HG03457 (cell line): ENCODE measurements around the gene AFAP1.

Experiments
- ATAC-seq: cut with Tn5 transposase; IDR thresholded peaks from one replicate; pipeline ENCODE4 v1.9.1; 2021; ENCODE audit warnings: moderate number of reproducible peaks; ENCODE audit not compliant: unreplicated experiment

The AFAP1 gene

GRCh38 chr4:7733801-7734650 is 205.6 kb downstream of the AFAP1 start:
- no peak for ATAC-seq

- no peak for ATAC-seq
These were observed 206.5 kb downstream of the AFAP1 start for GRCh38 chr4:7733201-7733600.

DNA sequence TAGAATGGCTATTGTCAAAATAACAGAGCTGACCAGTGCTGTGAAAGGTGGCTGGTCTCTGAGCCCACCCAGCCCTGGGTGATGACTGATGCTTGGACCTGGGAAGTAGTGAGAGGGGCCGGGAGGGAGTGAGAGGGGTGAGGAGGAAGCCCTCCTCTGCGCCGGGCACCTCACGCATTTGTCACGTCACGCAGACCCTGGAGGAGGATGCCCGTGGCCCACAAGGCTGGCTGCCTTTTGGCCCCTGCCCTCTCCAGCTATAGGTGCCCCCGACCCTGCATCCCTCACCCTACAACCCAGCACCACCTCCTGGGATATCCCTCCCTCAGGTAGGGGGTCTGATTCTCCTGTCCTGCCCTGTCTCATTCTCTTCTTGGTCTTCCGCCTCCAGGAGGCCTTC is 207.4 kb downstream of the AFAP1 start:
- ATAC-seq = no peak

GRCh38 chr4:7731437-7731836 is 208.2 kb downstream of the AFAP1 start:
- ATAC-seq = no peak

DNA sequence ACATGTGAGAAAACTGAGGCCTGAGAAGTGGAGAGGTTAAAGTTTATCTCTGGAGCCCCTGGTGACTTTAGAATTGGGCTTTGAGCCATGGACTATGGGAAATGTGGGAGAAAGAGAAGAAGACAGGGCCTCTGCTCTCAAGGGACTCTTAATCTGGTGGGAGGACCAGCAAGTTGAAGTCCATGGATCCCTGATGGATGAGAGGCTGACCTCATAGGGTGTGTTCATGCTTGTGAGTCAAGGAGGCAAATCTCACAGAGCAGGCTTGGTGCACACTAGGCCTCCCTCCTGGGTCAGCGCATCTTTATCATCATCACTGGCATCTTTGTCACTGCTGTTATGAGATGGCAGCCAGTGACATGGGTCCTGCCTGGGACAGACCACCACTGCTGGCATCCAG is 211.9 kb downstream of the AFAP1 start:
- ATAC-seq = no peak

DNA sequence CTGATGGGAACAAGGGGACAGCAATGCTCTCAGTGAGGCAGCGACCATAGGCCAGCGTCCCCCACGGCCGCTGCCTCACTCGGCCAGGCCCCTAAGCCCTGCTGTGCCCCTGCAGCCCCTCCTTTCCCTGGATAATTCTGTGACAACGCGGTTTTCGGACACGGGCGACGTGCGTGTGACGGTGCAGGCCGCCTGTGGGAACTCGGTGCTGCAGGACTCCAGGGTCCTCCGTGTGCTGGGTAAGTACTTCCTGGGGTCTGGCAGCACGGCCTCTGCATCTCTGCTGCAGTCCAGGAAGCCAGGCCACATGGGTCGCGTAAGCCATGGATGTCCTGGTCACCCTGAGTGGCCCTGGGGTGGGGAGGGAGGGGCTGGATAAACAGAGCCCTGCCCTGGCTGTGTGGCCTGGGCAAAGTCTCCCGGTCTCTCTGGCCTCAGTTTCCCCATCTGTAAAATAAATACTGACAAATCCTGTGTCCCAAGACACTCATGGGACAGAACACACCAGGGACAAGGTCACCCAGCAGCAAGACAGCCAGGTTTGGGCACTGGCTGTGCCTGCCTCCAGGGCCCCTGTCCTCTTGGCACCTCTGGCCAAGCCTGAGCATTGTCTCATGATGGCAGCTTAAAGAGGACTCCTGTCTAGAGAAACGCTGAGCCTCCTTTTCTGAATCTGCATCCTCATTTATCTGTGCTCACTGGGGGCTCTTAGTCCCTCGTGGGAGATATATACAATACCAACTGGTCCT is 212.8 kb downstream of the AFAP1 start:
- no peak for ATAC-seq

DNA sequence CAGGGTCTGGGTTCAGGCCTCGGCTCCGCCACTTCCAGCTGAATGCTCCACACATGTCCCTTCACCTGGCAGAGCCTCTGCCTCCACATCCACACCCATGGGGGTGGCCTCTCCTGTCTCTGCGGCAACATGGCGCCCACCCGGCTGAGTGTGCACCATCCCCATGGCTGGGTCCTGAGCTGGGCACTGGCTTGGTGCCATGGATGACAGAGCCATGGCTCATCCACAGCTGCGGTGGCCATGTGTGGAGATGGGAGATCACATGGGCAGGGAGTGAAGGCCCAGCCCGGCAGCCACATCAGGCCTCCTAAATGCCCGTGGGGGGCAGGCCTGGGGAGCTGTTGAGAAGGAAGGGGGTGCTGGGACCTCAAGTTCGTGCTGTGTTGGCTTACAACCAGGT is 213.7 kb downstream of the AFAP1 start:
- ATAC-seq = no peak

DNA sequence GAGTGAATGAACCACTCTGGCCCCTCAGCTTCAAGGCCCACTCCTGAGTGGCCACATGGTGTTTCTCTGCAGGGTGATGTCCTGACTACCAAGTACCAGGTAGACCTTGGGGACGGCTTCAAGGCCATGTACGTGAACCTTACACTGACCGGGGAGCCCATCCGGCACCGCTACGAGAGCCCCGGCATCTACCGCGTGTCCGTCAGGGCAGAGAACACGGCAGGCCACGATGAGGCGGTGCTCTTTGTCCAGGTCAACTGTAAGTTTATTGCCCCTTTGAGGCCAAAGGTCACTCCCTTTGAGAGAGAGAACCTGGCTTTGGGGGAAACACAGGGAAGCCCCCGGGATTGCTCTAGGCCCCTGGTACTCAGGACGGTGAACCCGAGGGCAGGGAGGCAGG is 216.0 kb downstream of the AFAP1 start:
- ATAC-seq = no peak

GRCh38 chr4:7722766-7723387 is 216.8 kb downstream of the AFAP1 start:
- ATAC-seq = no peak

DNA sequence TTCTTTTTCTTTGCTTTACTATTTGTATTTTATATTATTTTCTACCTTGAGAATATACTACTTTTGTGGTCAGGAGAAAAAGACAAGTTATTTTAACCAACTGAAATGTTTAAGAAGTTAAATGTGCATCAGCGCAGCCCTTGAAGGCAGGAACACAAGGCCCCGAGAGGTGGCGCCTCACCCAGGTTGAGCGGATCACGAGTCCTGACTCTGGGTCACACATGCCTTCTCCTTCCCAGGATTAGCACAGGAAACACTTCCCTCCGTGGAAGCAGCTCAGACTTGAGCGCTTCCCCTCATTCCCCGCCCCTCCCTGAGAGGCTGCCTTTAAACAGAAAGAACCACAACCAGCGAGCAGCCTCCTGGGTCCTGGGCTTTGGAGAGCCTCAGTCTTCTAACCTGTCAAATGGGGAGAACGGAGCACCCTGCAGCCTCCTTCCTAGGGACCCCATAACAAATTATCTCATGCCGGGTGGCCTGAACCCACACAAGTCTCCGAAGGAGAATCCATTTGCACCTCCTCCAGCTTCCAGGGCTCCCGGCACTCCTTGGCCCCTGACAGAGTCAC is 217.6 kb downstream of the AFAP1 start:
- no peak for ATAC-seq

DNA sequence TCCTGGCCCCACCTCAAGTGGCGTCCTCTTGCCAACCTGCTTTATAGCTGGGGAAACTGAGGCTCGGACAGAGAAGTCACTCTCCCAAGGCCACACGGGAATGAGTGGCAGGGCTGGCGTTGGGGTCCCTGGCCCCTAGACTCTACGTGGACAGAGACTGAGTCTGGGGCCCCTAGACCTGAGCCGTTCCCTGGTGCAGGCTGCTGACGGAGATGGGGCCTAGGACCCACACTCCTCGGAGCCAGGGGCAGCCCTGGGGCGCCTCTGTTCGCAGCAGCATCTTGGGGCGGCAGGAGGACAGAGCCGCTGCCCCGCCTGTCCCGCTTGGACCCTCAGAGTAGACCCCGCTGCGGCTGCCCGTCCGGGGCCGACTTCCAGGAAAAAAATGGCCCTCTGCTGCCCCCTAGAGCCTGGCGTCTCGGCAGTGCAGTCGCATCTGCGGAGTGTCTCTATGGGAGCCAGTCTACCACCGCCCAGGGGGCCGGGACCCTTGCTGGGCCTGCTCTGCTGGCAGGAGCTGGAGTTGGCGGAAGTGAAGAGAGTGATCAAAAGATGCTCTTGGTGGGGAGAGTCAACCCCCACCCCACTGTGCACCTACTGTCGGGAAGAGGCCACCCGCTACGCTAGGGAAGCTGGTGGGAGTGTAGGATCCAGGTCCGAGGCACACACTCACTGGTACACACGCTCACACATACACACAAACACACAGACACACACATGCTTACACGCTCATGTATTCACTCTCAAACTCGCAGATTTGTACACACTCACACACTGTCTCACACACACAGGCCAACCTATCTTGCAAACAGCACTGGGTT is 220.1 kb downstream of the AFAP1 start:
- ATAC-seq = no peak

DNA sequence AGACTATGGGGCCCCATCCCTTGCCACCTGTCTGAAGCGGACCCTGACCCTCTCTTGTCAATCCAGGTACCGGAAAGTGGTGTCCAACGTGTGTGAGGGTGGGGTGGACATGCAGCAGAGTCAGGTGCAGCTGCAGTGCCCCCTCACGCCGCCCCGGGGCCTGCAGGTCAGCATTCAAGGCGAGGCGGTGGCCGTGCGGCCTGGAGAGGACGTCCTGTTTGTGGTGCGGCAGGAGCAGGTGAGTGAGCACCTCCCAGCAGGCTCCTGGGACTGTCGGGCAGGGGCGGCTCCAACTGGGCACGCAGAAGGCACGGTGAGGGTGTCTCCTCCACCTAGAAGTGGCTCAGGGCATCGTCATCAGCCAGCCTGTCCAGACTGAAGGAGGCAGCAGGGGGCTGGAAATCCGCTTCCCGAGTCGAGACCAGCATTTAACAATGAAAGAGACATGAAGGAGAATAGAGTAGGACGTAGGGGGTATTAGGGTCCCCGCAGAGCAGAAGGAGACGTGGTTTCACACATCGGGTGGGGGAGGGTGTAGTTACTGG is 221.6 kb downstream of the AFAP1 start:
- ATAC-seq = no peak

DNA sequence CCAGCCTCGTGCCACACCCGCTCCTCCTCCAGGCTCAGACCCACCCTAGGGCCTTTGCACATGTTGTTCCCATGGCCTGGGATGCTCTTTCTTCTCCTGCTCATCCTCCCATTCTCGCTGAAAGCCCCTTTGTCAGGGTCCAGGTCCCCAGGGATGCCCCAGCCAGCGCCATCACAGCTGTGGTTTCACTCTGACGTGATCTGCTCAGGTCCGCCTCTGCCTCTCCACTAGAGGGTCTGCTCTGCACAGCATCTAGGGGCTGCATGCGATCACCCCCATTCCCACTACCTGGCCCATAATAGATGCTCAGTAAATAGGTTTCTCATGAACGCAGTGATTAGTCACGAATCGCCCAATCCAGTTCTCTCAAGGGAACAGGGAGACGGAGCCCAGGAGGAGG is 222.5 kb downstream of the AFAP1 start:
- no peak for ATAC-seq

DNA sequence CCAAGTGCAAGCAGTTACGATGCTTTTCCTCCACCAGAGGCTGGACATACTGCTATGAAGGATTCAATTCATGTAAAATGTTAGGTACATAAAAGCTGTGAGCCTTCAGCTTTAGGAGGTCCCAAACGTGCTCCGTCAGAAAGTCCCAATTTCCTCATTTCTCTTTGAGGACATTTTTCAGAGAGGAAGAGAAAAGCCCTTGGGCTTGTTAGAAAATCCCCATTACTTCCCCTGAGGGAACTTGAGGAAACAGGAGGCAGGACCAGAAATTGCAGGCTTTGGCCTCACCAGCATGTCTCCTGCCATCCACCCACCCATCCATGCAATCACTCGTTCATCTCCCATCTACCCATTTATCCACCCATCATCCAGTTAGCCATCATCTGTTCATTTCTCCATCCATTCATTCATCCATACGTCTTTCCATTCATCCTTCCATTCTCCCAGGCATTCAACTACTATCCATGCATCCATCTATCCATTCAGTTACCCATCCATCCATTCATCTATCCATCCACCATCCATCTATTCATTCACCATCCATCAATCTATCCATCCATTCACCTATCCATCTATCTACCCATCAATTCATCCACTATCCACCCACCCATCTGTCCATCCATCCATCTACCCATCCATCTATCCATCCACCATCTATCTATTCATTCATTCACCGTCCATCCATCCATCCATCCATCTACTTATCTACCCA is 223.5 kb downstream of the AFAP1 start:
- ATAC-seq = no peak

DNA sequence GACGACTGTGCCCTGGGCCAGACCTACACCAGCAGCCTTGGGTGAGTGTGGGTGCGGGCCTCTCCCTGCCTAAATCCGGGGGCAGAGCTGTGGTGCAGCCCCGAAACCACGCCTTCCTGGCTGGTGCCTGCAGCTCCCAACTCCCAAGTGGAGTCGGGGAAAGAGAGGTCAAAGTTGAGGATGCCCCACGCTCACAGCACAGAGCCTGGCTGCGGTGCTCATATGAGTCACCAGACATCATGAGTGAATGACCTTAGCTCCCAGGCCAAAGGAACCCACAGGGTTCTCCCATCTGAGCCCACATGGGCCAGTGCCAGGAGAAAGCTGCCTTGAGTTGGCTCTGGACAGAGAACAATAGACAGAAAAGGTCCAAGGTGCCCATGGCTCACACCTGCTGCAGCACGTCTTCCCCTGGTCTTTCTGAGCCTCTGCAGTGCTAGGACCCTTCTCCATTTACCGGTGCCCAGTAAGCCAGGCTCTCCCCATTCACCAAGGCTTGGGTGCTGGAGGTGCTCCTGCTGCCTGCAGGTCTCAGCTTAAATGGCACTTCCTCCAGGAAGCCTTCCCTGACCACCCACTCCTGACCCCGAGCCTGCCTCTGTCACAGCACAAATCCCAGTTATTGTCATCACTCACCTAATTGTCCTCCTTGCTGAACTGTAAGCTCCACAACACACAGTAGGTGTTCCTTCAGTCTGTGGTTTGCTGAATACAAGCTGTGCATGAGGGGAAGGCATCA is 224.2 kb downstream of the AFAP1 start:
- no peak for ATAC-seq

DNA sequence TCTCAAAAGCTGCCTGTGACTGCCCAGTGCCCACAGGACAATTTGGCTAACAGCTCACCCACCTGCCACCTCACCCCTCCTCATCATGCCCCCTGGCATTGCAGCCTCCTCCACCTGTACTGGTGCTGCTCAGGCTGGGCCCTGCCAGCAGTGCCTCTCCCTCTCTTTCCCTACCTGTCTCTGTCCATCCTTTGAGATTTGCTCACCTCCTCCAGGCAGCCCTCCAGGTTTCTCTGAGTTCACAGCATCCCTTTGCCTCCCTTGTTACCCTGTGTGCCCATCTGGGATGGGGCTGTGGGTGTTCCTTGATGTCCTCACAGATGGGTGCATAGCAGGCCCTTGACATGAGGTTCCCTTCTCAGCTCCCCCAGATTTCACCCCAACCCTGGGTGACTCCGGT is 224.9 kb downstream of the AFAP1 start:
- ATAC-seq = no peak

- ATAC-seq = no peak
These were observed 225.5 kb downstream of the AFAP1 start for GRCh38 chr4:7714176-7714575.

DNA sequence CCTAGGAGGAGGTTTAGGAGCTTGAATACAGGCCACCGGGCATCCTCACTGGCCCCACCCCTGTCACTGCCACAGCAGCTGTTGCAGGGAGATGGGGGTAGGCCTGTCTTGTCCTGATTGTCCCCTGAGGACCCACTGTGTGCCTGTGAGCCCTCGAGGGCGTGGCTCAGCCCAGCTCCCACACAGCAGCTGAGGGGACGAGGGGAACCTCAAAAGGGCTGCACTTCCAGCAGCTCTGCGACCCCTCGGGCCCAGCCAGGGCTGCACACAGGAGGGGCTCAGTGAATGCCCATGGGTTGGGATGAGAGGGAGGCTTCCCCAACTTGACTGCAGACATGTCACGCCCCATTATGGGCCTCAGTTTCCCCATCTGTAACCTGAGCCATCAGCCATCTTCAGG is 225.9 kb downstream of the AFAP1 start:
- ATAC-seq = no peak

- ATAC-seq = no peak
These were observed 227.5 kb downstream of the AFAP1 start for GRCh38 chr4:7712021-7712671.
